Stomach smooth muscle (tissue), 2 donors: ENCODE results near the gene TYW1.
"Not testable (repeated sequence)": the region's sequence is repeated elsewhere in the genome, so short reads cannot be mapped to it uniquely, and the experiment has no call there.

Source experiments
- H3K27ac ChIP-seq: one replicate; pipeline ENCODE4 v1.7.0; 2013; ENCODE audit warnings: mild to moderate bottlenecking, low read length, inconsistent platforms
- H3K27me3 ChIP-seq, 2 donors: one replicate each; pipeline ENCODE4 v1.7.0; 2013; ENCODE audit warnings: low read length in 2 of 2; ENCODE audit not compliant: insufficient read depth in 2 of 2, control insufficient read depth in 1 of 2
- H3K36me3 ChIP-seq, 2 donors: one replicate each; pipeline ENCODE4 v1.7.0; 2013; ENCODE audit warnings: low read length in 2 of 2; ENCODE audit not compliant: control insufficient read depth in 2 of 2, insufficient read depth in 2 of 2
- H3K4me1 ChIP-seq: one replicate; pipeline ENCODE4 v1.7.0; 2013; ENCODE audit warnings: low read length; ENCODE audit not compliant: control insufficient read depth, insufficient read depth
- H3K4me3 ChIP-seq, 2 donors: one replicate each; pipeline ENCODE4 v1.7.0; 2013; ENCODE audit warnings: low read length in 2 of 2
- H3K9ac ChIP-seq, 2 donors: one replicate each; pipeline ENCODE4 v1.7.0; 2013; ENCODE audit warnings: low read length in 2 of 2, mild to moderate bottlenecking in 1 of 2
- H3K9me3 ChIP-seq, 2 donors: one replicate each; pipeline ENCODE4 v1.7.0; 2013; ENCODE audit warnings: low read length in 2 of 2; ENCODE audit not compliant: control insufficient read depth in 2 of 2
- donor health status: healthy.
- donor health status: Pancreatic carcinoma.

TYW1 gene

DNA sequence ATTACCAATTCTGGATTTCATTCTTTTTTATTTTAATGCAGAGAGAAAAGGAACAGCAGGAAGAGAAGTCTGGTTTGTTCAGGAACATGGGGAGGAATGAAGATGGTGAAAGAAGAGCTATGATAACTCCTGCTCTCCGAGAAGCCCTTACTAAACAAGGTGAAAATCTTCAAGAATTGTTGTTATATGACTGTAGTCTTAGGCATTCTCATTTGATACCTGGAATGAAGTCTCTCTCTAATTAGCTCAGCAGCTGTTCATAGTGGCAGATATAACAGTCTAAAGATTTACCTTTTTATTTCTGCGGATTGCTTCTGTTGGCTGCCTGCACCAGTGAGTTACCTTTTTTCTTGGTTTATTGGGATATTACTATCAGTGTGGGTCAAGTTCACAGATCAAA lies 53.3 kb downstream of the TYW1 start:
- not testable (repeated sequence) for H3K4me1 ChIP-seq, H3K4me3 ChIP-seq, H3K9me3 ChIP-seq, H3K9ac ChIP-seq, H3K27ac ChIP-seq, H3K27me3 ChIP-seq, H3K36me3 ChIP-seq

- H3K27ac ChIP-seq, H3K4me3 ChIP-seq, H3K9ac ChIP-seq, H3K4me1 ChIP-seq, H3K36me3 ChIP-seq, H3K9me3 ChIP-seq, H3K27me3 ChIP-seq: not testable (repeated sequence)
Measured at GRCh38 chr7:67052161-67052560, 55.5 kb downstream of the TYW1 start.

- no peak overlapping the region for H3K27ac ChIP-seq
Measured at GRCh38 chr7:67056683-67057082, 60.0 kb downstream of the TYW1 start.

GRCh38 chr7:67061321-67061720 lies 64.7 kb downstream of the TYW1 start:
- H3K27me3 ChIP-seq, H3K4me3 ChIP-seq, H3K36me3 ChIP-seq, H3K4me1 ChIP-seq, H3K9ac ChIP-seq, H3K9me3 ChIP-seq, H3K27ac ChIP-seq: not testable (repeated sequence)

More at GRCh38 chr7:67056683-67057082, 60.0 kb downstream of the TYW1 start:
- H3K9ac ChIP-seq: no peak overlapping the region
- H3K27me3 ChIP-seq: no peaks in the 10 kb centered on the region
- H3K9me3 ChIP-seq: no peaks in the 10 kb centered on the region
- H3K4me3 ChIP-seq: no peak overlapping the region
- no peaks in the 10 kb centered on the region for H3K4me1 ChIP-seq
- no peaks in the 10 kb centered on the region for H3K36me3 ChIP-seq

- not testable (repeated sequence) for H3K27ac ChIP-seq, H3K9me3 ChIP-seq, H3K36me3 ChIP-seq, H3K9ac ChIP-seq, H3K4me3 ChIP-seq, H3K4me1 ChIP-seq, H3K27me3 ChIP-seq
Measured at GRCh38 chr7:67062802-67063201, 66.2 kb downstream of the TYW1 start.

DNA sequence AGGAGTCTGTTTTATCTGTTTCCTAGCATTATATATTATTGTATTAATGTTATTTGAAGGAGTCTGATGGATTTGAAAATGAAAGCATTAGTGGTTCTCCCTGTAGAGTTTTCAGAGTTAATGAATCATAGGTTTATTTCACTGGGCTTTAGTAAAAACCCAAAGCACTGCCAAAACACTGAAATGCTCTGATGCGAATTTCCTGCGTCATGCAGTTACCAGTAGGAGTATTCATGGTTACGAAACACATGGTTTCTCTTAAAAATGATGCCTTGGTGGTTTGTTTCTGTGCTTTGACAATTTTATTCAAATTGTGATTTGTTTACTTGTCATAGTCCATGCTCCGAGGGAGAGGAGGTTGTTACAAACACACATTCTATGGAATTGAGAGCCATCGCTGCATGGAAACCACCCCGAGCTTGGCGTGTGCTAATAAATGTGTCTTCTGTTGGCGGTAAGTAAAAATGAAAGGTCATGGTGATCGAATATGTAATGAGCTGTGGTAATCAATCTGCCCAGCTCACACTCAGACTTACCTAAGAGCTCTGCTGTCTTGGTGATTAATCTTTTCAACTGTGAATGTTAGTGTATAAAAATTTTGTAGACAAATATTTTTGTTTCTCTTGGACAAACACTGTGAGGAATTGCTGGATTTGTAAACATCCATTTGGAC lies 70.5 kb downstream of the TYW1 start:
- not testable (repeated sequence) for H3K36me3 ChIP-seq, H3K27ac ChIP-seq, H3K9me3 ChIP-seq, H3K27me3 ChIP-seq, H3K4me3 ChIP-seq, H3K4me1 ChIP-seq, H3K9ac ChIP-seq

DNA sequence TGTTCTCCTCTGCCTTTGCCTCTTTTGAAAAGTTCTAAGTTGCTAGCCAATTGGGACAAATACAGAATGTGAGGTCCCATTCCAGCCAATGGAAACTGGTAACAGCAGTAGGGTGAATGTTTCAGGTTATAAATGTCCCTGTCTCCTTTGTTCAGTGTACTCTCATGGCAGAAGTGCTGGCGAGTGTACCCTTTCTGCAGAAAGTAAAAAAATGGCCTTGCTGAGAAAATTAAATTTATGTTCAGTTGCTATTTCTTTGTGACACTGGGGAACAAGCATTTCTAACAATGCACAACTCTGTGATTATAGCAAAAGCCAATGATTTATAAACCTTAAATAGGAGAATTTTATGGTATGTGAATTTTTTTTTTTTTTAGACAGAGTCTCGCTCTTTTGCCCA lies 79.5 kb downstream of the TYW1 start:
- H3K36me3 ChIP-seq, H3K27ac ChIP-seq, H3K27me3 ChIP-seq, H3K9me3 ChIP-seq, H3K4me1 ChIP-seq, H3K4me3 ChIP-seq, H3K9ac ChIP-seq: not testable (repeated sequence)

- H3K9me3 ChIP-seq, H3K36me3 ChIP-seq, H3K27me3 ChIP-seq, H3K9ac ChIP-seq, H3K4me1 ChIP-seq, H3K4me3 ChIP-seq, H3K27ac ChIP-seq: not testable (repeated sequence)
Measured at GRCh38 chr7:67082880-67083279, 86.2 kb downstream of the TYW1 start.

DNA sequence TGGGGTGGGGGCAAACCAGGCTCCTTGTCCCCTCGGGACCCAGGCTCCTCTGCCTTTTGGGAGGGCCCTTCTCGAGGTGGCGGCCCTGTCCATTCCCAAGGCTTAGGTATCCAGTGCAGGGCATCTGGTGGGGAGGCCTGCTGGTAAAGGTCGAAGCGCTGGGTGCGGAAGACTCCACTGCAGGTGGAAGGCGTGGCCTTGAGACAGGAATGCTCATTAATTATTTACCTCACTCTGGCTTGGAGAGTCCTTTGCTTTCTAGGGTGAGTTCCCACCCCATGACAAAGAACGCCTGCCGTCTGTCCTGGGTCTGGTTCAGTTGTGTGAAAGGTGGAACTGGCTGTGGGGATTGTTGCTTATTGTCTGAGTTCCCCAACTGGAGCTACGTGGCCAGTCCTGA lies 92.6 kb downstream of the TYW1 start:
- not testable (repeated sequence) for H3K36me3 ChIP-seq, H3K27ac ChIP-seq, H3K9me3 ChIP-seq

DNA sequence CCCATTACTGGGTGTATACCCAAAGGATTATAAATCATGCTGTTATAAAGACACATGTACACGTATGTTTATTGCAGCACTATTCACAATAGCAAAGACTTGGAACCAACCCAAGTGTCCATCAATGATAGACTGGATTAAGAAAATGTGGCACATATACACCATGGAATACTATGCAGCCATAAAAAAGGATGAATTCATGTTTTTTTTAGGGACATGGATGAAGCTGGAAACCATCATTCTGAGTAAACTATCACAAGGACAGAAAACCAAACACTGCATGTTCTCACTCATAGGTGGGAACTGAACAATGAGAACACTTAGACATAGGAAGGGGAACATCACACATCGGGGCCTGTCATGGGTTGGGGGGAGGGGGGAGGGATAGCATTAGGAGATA lies 94.4 kb downstream of the TYW1 start:
- not testable (repeated sequence) for H3K36me3 ChIP-seq, H3K27me3 ChIP-seq, H3K27ac ChIP-seq, H3K4me3 ChIP-seq, H3K4me1 ChIP-seq, H3K9me3 ChIP-seq, H3K9ac ChIP-seq

More for the DNA sequence above, 92.6 kb downstream of the TYW1 start:
- not testable (repeated sequence) for H3K9ac ChIP-seq, H3K27me3 ChIP-seq, H3K4me1 ChIP-seq, H3K4me3 ChIP-seq

GRCh38 chr7:67098031-67098430 lies 101.4 kb downstream of the TYW1 start:
- H3K4me3 ChIP-seq, H3K27ac ChIP-seq, H3K4me1 ChIP-seq, H3K36me3 ChIP-seq, H3K27me3 ChIP-seq, H3K9me3 ChIP-seq, H3K9ac ChIP-seq: not testable (repeated sequence)
